GM04504 (cell line): ENCODE data around the gene BDNF.
A peak's percentile ranks its signal among the peaks of the same experiment; 100 is the strongest.

Experiments used
- DNase-seq: peaks from one replicate; pipeline ENCODE4 v3.0.0-alpha.2; 2012; ENCODE audit warnings: low read depth

BDNF gene

DNA sequence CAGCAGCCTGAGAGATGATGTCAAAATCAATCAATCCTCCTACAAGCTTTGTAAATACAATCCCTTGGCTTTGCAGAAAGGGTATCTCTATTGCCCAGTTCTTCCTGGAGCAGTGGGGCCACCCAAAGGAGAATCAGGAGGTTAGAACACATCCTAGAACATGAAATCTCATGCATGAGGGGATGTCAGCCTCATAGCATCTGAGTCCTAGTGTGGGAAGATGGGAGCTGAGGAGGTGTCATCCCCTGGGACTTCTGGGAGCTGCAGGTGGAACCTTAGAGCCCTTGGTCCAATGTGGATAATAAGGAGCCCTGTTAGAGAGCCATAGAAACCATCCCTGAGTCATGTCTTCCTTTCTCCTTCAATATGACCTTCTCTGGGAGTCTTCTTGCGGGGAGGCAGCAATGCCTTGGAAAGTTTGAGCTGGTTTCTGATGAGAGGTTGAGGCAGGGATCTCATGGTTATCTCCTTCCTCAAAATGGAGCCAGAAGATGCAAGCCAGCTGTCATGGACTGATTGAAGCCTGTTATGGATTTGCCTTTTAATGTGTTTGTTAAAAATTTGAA, 74.8 kb downstream of the BDNF start:
- DNase-seq = no peak

DNA sequence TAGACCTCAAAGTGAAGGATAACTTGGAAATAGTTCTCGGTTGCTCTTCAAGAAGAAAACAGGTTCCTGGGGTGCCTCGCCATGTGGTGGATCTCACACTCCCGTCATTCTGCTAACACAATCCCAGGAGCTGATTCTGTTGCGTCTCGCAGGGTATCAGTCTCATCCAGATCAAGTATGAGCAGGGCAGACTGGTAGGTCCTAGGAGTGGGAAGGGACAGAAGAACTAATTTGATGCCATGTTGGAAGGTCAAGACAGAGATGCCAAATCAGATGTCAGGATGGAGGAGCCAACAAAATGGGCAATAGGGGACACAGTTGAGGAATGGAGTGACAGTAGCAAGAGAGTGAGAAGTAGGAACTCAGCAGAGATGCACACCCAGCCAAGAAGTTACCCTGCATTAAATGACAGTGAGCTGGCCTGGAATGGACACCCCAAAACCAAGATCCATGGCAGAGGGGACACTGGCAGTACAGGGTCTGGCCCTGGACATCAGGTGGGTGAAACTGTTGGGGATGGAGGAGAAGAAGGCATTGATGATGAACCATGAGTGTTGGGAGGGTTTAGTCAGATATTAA, 76.2 kb downstream of the BDNF start:
- no peak for DNase-seq

DNA sequence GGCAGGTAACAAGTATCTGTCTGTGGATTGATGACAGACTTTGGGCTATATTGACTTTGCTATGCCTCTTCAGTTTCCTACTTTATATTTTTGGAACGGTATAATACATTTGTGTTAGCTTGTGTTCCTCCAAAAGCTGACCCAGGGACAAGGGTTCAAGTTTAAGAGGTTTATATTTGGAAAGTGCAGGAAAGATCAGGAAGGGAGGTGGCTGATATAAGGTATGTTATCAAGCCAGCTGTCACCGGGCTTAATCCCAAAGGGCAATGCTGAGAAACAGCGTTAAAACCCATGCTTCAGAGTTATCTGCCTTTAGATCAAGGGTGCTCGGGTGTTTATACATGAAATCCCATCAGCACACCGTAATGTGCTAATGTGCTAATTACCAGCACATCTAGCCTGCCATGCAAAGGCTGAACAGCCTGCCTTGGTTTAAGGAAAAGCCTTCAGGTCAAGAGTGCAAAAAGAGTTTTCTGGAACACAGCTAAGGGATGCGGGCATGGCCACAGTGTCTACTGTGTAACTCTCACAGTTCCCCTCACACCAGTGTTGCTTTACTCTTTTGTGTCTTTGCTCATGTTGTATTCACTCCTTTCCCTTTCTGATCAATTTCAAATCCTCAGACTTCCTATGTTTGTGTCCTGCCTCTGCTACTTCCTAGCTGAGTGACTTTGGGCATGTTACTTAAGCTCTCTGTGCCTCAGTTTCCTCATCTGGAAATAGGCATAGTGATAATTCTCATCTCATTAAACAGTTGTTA, 77.5 kb downstream of the BDNF start:
- no peak for DNase-seq

DNA sequence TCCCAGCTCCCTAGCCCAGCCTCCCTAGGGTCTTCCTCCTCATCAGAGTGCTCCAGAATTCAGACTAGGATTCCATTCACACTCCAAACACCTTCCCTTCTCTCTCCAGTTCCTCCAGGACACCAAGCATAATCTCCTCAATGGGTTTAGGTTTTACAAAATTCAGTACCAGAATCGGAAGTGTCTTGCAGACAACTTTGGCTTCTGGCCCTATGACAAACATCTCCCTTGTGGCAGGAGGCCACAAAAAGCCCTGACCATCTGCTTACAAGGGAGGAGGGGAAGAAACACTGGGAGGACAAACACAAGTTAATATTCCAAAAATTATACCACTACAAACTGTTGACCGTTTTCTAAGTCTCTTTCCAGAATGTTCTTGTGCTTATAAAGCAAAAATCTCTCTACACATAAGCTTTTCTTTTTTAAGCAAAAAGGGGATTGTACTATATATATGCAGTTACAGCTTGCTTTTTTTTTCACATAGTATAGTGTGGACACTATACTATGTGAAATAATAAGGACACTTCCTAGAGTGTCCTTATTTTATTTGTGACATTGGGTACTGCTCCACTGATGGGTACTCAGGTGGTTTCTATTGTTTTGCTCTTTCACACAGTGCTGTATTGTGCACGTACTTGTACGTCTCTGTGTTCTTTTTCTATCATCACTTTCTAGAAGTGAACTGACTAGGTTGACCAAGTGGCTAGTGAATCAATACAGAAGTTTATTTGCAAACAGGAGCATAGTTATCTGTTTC, 78.7 kb downstream of the BDNF start:
- DNase-seq = peak; percentile 42

DNA sequence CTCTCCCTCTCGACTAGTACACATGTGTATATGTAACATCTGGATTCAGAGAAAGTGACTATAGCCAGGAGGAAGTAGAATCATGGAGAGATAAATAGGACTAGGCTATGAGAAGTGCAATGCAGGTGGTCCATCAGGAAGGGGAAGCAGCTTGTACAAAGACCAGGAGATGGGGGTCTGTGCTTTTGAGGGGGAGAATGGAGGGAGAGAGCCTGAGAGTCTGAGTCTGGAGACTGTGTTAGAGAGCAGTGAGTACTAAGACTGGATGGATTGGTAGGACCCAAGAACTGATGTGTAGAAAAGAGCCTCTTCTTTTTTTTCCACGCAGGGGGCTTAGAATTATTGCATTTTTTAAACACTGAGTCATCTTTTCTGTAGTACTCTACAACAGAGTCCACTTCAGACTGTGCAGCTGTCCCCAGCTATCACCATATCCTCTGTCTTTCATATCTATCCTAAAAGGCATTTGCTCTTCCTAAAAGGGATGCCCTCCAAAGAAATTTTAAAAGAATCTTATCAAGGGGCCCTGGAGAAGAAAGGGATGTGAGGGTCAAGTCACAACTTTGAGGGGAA, 80.4 kb downstream of the BDNF start:
- DNase-seq = no peak

DNA sequence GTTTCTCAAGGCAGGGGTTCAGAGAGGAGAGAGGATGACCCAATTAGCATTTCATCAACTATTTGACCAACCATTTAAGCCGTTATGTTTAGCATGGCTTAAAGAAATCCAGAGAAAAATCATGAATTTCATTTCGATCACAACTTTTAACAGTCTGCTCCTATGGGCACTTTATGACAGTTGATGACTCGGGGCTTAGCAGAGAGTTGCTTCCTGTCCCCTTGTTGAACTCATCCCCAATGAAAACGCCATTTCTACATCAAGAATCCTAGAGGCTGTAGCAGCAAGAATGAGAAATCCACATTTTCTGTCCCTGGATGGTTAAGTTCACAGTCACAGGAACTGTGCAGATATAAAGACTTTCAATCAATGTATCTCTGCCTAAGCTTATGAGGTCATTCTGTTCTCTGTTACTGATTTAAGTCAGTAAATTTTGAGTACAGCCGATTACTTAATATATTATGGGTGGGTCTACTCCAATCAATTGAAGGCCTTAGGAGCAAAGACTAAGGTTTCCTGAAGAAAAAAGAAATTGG, 81.1 kb downstream of the BDNF start:
- no peak for DNase-seq

DNA sequence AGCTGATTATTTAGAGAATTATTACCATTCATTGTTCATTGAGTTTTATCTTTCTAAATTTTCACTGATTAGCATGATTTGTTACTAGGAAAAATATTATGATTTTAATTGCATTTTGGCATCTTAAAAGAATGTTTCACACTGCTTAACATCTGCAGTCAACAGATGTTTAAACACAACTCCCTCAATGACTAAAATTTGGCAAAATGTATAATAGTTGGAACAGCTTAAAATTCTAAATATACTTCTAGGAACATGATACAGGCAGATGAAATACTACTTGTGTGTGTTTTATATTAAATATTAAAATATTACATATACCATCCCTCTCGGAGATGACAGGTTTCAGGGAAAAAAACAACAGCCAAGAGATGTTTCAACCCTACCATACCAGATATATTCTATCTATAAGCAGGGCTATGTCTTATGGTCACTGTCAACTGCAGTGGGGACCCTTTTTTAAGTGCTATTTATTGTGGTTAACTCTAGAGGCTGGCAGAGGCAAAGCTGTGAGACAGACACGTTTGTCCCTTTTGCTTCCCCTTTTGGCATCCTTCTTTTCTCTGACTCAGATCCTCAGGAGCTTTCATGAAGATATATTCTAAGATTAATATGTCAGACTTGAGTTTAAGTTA, 81.9 kb downstream of the BDNF start:
- no peak for DNase-seq

DNA sequence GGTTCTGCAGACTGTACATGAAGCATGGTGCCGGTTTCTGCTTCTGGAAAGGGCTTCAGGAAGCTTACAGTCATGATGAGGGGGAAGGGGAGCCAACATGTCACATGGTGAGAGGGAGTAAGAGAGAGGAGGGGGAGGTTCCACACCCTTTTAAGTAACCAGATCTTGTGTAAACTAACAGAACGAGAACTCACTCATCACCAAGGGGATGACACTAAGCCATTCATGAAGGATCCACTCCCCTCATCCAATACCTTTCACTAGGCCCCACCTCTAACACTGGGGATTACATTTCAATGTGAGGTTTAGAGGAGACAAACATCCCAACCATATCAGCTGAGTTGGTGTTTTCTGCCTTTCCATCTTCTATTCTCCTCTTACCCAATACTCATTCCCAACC, 83.5 kb downstream of the BDNF start:
- no peak for DNase-seq

DNA sequence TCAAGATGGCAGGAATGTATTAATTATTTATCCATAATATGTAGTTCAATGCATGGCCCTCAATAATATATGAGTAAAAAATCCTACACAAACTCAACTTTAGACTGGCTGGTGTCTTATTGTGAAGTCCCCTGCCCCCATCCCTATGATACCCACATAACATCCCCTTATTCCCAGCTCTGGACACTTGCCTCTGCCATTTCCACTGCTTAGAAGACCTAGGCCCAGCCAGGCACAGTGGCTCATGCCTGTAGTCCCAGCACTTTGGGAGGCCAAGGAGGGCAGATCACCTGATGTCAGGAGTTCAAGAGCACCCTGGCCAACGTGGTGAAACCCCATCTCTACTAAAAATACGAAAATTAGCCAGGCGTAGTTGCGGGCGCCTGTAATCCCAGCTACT, 84.4 kb downstream of the BDNF start:
- DNase-seq = no peak

DNA sequence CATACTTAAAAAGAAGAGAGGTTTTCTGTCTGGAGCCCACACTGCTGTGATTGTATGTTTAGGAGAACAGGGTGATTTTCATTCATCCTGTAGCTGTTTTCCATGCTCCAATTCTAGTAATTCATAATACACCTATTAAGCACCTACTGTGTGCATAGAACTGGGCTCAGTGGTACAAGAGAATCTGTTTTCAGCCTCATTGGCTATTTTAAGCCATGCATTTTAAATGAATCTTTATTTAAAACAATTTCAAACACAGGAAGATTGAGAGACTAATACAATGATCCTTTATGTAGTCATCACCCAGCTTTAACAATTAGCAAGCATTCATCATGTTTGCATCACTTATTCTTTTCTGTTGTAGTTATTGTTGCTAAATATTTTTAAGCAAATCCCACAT, 86.2 kb downstream of the BDNF start:
- DNase-seq = no peak

DNA sequence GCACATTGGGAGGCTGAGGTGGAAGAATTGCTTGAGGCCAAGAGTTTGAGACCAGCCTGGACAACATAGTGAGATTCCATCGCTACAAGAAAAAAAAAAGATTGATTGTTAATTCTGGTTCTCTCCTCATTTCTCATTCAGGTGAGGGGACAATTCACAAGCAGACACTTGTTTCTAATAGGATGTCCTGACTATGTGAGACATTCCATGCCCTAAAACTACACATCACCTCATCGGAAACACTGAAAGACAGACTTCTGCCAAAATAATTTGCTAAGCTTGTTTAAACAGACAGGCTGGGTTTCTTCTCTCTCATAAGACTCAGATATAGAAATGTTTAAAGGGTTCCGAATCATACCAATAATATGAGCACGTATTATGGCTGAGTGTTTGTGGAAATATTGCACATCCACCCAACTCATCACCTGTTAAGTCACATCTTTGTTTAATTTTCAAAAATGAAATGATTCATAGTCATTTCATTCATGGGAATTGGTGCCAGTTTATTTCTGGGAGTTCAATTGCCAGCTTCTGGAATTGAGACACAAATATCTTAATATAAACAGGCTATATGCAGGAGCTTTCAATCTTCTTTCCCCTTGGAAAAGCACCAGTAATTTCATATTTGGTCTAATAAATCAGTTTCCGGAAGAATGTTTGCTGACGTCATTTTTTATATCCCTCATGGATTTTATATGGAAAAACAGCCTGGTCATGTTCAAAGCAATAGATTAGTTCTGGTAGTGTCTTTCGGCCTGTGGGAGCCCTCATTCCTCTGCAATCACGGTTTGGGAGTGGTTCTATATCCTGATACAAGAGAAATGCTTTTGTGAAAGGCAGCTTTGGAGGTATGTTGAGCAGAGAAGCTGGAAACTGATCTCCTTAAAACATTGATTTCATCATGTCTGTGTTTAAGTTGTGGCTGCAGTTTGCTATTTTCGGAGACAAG, 87.0 kb downstream of the BDNF start:
- no peak for DNase-seq

DNA sequence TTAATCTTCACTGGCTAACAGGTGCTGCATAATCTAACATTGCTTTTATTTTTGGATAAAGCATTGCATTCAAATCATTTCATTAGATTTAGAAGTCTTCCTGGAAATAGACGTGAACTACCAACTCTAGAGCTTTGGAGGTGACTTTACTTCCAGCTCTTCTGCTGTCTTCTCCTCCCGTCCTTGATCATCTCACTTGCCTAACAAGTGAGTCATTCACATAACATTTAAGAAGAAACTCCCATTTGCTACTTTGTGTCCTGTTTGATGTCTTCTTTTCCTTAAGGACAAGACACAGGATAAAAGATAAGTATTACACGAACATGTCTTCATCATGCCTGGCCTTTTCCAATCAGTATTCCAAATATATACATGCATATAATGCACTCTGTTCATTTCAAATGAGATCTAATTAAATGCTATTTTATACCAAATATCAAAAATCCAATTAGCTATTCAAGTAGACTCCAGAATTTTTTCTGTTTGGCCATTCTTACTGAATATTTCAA, 88.3 kb downstream of the BDNF start:
- DNase-seq = no peak

DNA sequence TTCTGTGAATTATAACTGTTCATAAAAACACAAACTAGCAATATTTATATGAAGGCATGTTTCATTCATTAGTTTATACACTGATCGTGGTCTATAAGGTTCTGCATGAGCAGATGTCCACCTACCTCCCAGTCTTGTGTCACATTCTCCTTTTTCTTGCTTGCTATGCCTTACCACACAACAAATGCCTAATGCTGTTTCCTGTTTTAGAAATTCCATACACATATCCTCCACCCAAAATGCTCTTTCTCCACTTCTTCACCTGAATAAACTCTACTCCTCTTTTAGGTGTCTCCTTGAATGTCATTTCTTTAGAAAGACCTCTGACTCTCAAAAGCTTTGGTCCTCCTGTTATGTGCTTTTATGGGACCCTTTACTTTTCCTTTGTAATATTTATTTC, 88.9 kb downstream of the BDNF start:
- no peak for DNase-seq

DNA sequence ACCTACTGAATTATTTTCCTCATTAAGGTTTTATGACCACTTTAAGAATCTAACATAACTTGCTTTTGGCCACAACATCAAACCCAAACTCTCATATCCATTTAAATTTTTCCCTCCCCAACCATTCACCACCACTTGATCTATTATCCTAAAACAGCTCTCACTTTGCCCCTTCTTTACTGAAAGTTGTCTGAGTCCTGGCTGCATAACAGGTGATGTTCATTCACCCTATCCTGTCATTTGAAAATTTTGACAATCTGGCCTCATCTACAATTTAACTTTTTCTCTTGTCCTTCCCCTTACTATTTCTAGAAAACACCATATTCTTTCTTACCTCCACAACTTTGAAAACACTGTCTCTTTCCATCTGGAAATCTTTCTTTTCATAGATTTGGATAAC, 89.3 kb downstream of the BDNF start:
- no peak for DNase-seq

DNA sequence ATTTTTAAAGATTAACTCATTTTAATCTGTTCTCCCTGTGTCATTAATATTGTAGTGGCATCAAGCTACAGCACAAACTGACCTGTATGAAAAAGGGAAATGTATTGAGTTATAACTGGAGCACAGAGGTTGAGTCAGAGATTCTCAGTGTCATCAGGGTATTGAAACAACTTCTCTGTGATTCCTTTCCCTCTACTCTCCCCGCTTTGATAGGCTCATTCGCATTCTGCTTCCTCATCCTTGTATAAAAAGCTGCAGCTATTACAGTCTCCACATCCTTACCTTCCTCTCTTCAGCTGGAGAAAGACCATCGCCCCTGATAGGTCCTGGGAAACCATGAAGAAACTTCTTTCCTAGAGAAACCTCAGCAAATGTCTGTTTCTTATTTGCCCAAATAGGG, 90.0 kb downstream of the BDNF start:
- DNase-seq = no peak

DNA sequence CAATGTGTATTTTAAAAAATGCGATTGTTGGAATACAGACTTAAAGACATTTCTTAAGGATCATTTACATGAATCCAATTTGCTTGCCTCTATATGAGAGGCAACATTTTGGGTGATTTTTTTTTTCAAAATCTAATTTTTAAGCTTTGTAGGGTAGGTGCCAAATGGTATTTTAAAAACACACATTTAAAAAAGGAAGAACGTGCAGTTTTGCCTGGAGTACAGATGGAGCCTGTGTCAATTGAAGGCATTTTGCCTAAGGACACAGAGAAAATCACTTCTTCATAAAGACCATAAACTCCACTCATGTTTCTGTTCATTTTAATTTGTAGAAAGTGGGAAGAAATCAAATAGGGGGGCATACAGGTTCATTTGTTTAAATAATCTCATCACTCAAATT, 91.3 kb downstream of the BDNF start:
- DNase-seq = no peak

DNA sequence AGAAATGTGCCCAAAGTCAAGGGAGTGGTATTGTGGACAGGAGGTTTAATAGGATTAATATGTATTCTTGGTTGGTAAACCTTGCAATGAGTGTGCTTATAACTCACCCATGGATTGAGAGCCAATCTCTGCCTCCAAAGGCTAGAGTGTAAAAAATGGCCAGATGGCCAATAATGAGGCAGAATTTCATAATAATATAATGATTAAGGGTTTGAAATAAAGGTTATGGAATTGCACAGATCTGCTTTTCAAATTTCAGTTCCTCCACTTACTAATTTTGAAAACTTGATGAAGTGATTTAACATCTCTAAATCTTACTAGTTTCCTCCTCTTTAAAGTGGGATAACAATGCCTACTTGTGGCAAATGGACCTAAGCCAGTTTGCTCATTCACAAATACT, 94.8 kb downstream of the BDNF start:
- no peak for DNase-seq
